Measurements from ENCODE around the gene WWC2. TPM values are rescaled to one million over a fixed set of nuclear protein-coding genes. Genes with fewer than 3 reads are reported as not detected.

The WWC2 gene
- total RNA-seq, 2 experiments from 2014 or later, result not detected

- Histone ChIP-seq H3K79me2 (ENCODE audit: insufficient read depth, low read depth, low read length) (no peaks in the 10 kb centered on the region), H3K36me3 (ENCODE audit: insufficient read depth, low read length) (no peaks in the 10 kb centered on the region), H3K4me2 (ENCODE audit: low read length) (no peak overlapping the region), H2AFZ (ENCODE audit: low read length) (no peak overlapping the region), H3K27ac (ENCODE audit: low read depth, low read length, poor library complexity, severe bottlenecking) (no peak overlapping the region), H3K9me2 (ENCODE audit: insufficient read depth, low read length) (no peaks in the 10 kb centered on the region), H3K4me1 (ENCODE audit: insufficient read depth, low read length, poor library complexity, severe bottlenecking) (no peaks in the 10 kb centered on the region), H3K4me3 (ENCODE audit: low read depth, low read length, poor library complexity, severe bottlenecking) (no peak overlapping the region), H3K9me3 (ENCODE audit: low read length) (no peaks in the 10 kb centered on the region), H4K20me1 (ENCODE audit: insufficient read depth, low read length) (no peaks in the 10 kb centered on the region)
- no peak for DNase-seq (ENCODE audit: low spot score)
- no TSS peak for BruUV-seq (replicated peaks)
- no peak for TF ChIP-seq CTCF (conservative IDR thresholded peaks at IDR 0.05; ENCODE audit: low read length)
- TF ChIP-seq EZH2phosphoT487 (IDR thresholded peaks at IDR 0.05; ENCODE audit: borderline replicate concordance, low read depth, low read length), result no peak
- ChIA-PET CTCF (ENCODE audit: unreplicated experiment) (no interaction called here), POLR2A (no interaction called here)
- intact Hi-C loops (cut with micrococcal nuclease; ENCODE audit: unreplicated experiment), result no loop called here
These were observed 103.5 kb downstream of the WWC2 start for GRCh38 chr4:183202523-183202922.

DNA sequence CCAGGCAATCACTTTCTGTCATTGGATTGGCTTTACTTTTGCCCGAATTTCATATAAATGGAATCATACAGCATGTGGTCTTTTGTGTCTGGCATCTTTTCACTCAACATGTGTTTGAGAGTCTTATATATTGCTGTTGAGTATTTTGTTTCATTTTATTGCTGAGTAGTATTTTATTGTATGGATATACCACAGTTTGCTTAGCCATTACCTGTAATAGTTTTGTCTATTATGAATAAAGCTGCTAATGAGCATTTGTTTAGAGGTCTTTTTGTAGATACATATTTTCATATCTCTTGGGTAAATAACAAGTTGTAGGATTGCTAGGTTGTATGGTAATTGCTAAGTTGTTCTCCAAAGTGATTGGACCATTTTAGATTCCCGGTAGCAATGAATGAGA is 105.7 kb downstream of the WWC2 start:
- CTCF ChIA-PET (ENCODE audit: unreplicated experiment), result no interaction called here
- POLR2A ChIA-PET, result interaction anchor here (0.5 to 0.9 kb wide), 2 partner anchors 12 to 268 kb away, joined by 3 read pairs; no protein-coding TSS in a partner anchor

More for the DNA sequence above, 105.7 kb downstream of the WWC2 start:
- H3K9me2 ChIP-seq (ENCODE audit: insufficient read depth, low read length), result no peaks in the 10 kb centered on the region
- no peaks in the 10 kb centered on the region for H3K36me3 ChIP-seq (ENCODE audit: insufficient read depth, low read length)
- H3K9me3 ChIP-seq (ENCODE audit: low read length), result no peaks in the 10 kb centered on the region
- no peaks in the 10 kb centered on the region for H3K4me1 ChIP-seq (ENCODE audit: insufficient read depth, low read length, poor library complexity, severe bottlenecking)
- no peak overlapping the region for H3K27ac ChIP-seq (ENCODE audit: low read depth, low read length, poor library complexity, severe bottlenecking)
- BruUV-seq (replicated peaks), result no TSS peak
- intact Hi-C loops (cut with micrococcal nuclease; ENCODE audit: unreplicated experiment), result no loop called here
- no peak for DNase-seq (ENCODE audit: low spot score)
- no peak overlapping the region for H3K4me3 ChIP-seq (ENCODE audit: low read depth, low read length, poor library complexity, severe bottlenecking)
- H3K4me2 ChIP-seq (ENCODE audit: low read length), result no peak overlapping the region
- H4K20me1 ChIP-seq (ENCODE audit: insufficient read depth, low read length), result no peaks in the 10 kb centered on the region
- no peak for TF ChIP-seq CTCF (conservative IDR thresholded peaks at IDR 0.05; ENCODE audit: low read length)
- no peak for TF ChIP-seq EZH2phosphoT487 (IDR thresholded peaks at IDR 0.05; ENCODE audit: borderline replicate concordance, low read depth, low read length)
- H2AFZ ChIP-seq (ENCODE audit: low read length), result no peak overlapping the region
- no peaks in the 10 kb centered on the region for H3K79me2 ChIP-seq (ENCODE audit: insufficient read depth, low read depth, low read length)
